HG03175 (cell line): ENCODE results near the gene PABPN1.

Source experiments
- ATAC-seq: cut with Tn5 transposase; IDR thresholded peaks from one replicate; pipeline ENCODE4 v1.9.1; 2021; ENCODE audit warnings: mild to moderate bottlenecking, moderate library complexity; ENCODE audit not compliant: unreplicated experiment

PABPN1 gene

DNA sequence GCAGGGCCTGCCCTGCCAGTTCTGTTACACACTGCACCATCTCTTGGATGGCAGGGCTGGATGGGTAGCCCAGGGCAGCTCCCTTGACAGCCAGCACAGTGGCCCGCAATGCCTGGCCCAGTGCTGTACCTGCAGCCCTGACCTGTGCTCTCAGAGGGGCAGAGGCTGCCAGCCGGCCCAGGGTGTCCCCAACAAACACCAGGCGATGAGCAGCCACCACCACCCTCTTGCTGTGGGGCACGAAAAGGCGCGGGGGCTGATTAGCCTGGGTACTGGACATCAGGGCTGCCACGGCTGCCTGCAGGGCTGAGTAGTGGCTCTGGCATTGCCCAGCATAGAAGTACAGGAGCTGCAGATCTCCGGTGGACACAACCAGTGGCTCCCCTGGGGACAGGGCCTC is 36.0 kb downstream of the PABPN1 start:
- no peak for ATAC-seq

GRCh38 chr14:23358042-23358441 is 36.8 kb downstream of the PABPN1 start:
- ATAC-seq, result no peak

GRCh38 chr14:23358553-23359166 is 37.4 kb downstream of the PABPN1 start:
- no peak for ATAC-seq

DNA sequence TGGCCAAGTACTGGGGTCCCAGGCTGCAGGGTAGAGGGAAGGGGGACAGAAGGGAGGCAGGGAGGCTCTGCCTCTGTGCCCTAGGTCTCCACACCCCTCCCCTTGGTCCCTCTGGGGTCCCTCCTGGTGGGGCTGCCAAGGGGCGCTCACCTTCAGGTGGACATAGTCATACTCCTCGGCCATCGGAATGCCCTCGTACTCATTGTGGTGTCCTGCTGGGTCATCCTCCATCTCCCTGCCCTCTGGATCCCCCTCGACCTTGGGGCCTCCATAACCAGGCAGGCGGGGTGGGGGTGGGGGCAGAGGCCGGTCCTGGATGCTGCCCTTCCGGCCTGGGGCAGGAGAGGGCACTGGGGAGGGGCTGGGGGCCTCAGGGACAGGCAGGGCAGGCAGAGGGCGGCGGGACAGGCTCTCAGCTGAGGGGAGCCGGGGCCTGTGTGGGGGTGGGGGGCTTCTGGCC is 37.9 kb downstream of the PABPN1 start:
- no peak for ATAC-seq

GRCh38 chr14:23359722-23360447 is 38.6 kb downstream of the PABPN1 start:
- ATAC-seq, result no peak

- no peak for ATAC-seq
Measured at GRCh38 chr14:23360496-23360895, 39.2 kb downstream of the PABPN1 start.

GRCh38 chr14:23361320-23361719 is 40.1 kb downstream of the PABPN1 start:
- no peak for ATAC-seq

- no peak for ATAC-seq
Measured at GRCh38 chr14:23361763-23362162, 40.5 kb downstream of the PABPN1 start.

- ATAC-seq, result no peak
Measured at GRCh38 chr14:23362200-23362599, 40.9 kb downstream of the PABPN1 start.

DNA sequence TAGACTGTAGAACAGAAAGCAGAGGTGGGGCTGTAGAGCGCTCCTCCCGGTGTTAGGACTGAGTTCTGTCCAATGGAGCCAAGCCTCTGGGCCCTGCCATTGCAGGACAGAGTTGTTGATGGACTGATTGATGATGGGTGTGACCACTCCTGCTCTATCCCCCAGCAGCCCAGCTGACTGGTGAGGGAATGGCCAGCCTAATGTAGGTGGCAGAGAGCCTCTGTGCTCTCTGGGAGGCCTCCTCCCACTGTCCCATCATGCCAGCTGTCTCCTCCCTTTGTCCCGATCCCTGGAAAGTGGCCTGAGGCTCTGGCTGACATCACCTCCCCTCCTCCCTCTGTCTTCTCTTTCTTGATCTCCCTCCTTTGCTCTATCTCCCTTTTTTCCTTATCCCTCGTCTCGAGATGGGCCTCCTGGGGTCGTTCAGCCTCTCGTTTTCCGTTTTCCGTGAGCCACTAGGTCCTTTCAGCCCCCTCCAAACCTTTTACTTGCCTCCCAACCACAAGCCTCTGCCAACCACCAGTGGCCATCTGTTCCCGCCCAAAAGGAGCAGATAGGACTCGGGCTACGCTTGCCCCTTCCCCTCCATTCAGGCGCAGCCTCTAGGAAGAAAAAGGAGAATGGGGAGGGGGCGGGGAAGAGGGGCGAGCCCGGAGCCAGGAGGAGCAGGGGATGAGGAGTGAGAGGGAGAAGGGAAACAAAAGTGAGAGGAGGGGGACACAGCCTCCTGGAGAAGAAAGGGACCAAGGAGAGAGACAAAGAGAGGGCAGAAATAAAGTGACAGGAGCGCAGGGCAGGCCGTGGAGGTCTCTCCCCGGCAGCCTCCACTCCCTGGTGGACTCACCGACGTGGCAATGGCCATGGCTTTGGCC is 43.1 kb downstream of the PABPN1 start:
- no peak for ATAC-seq

GRCh38 chr14:23365036-23365731 is 43.9 kb downstream of the PABPN1 start, which contains the start of gene EFS:
Gene EFS (minus strand): TSS chr14:23365172. CDS start chr14:23365025, 147 bp downstream.
- no peak for ATAC-seq

GRCh38 chr14:23365732-23366425 is 44.6 kb downstream of the PABPN1 start:
- no peak for ATAC-seq

GRCh38 chr14:23366426-23366921 is 45.2 kb downstream of the PABPN1 start:
- no peak for ATAC-seq

DNA sequence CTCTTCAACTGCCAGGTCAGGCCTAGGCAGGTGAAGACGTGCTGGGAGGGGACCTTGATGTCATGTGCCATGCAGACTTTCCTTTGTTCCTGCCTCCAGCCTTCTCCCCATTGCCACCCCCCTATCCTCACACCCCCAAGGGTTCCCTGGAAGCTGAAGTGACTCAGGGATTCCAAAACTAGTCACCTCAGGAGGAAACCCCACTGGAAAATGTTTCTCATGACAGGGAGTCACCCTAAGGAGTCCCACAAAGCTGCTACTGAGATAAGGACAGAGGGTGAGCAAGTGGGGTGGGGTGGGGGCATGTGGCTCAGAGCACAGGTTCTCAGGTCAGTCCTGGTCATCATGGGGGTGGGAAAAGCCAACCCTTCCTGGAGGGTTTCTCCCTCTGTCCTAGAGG is 49.0 kb downstream of the PABPN1 start:
- no peak for ATAC-seq

- ATAC-seq, result no peak
Measured at GRCh38 chr14:23371865-23372264, 50.6 kb downstream of the PABPN1 start.

GRCh38 chr14:23372509-23372908 is 51.3 kb downstream of the PABPN1 start, which contains the start of gene IL25:
Gene IL25 (plus strand): TSS chr14:23372809.
- ATAC-seq, result no peak

DNA sequence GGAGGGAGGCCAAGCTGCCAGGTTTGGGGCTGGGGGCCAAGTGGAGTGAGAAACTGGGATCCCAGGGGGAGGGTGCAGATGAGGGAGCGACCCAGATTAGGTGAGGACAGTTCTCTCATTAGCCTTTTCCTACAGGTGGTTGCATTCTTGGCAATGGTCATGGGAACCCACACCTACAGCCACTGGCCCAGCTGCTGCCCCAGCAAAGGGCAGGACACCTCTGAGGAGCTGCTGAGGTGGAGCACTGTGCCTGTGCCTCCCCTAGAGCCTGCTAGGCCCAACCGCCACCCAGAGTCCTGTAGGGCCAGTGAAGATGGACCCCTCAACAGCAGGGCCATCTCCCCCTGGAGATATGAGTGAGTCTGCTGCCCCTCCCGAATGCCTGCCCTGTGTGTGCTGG is 51.8 kb downstream of the PABPN1 start:
- no peak for ATAC-seq
